HepG2 (cell line): ENCODE data around the gene GUCY2D. TPM values are rescaled to one million over a fixed set of nuclear protein-coding genes. Genes with fewer than 3 reads are reported as not detected.

Source experiments
- CREB1 ChIP-seq, 2 experiments: fragments of 450-650 bp in 1 of 2; IDR thresholded peaks; 2 replicates each; pipeline ENCODE4 v1.6.1; 2016 to 2017; ENCODE audit warnings: control low read depth in 1 of 2, mild to moderate bottlenecking in 1 of 2, missing compliant biosample characterization in 1 of 2, missing genetic modification characterization in 1 of 2
- KLF16 ChIP-seq, 2 experiments: sonication (generic) in 1 of 2; formaldehyde crosslinking in 1 of 2; IDR thresholded peaks; 2 replicates each; pipeline versions ENCODE4 v1.6.1 to v1.8.0; 2016 to 2023; ENCODE audit warnings: missing genetic modification reagents in 2 of 2, missing compliant biosample characterization in 1 of 2
- NRL ChIP-seq: sonication (generic); formaldehyde crosslinking; IDR thresholded peaks from 2 replicates; pipeline ENCODE4 v1.5.0; 2020; ENCODE audit warnings: missing genetic modification reagents, mild to moderate bottlenecking, moderate library complexity, borderline replicate concordance
- SPEN ChIP-seq: sonication (generic); formaldehyde crosslinking; IDR thresholded peaks from 2 replicates; pipeline ENCODE4 v1.5.1; 2020; ENCODE audit warnings: low read depth, mild to moderate bottlenecking, missing genetic modification reagents
- SRY ChIP-seq: sonication (generic); formaldehyde crosslinking; IDR thresholded peaks from 2 replicates; pipeline ENCODE4 v1.8.0; 2022; ENCODE audit warnings: mild to moderate bottlenecking, missing genetic modification reagents
- THYN1 ChIP-seq: sonication (generic); formaldehyde crosslinking; IDR thresholded peaks from 2 replicates; pipeline ENCODE4 v1.8.1; 2023; ENCODE audit warnings: low read depth, mild to moderate bottlenecking, moderate library complexity, missing genetic modification reagents, borderline replicate concordance
- ZFP37 ChIP-seq: sonication (generic); formaldehyde crosslinking; IDR thresholded peaks from 2 replicates; pipeline ENCODE4 v1.4.0; 2020; ENCODE audit warnings: missing genetic modification reagents, borderline replicate concordance
- ZFP62 ChIP-seq: sonication (generic); formaldehyde crosslinking; IDR thresholded peaks from 2 replicates; pipeline ENCODE4 v1.4.0; 2020; ENCODE audit warnings: missing genetic modification reagents
- ZNF207 ChIP-seq: fragments of 450-650 bp; IDR thresholded peaks from 2 replicates; pipeline ENCODE4 v1.6.1; 2016; ENCODE audit warnings: antibody characterized with exemption, borderline replicate concordance
- ZNF234 ChIP-seq: sonication (generic); formaldehyde crosslinking; conservative IDR thresholded peaks from 2 replicates; pipeline ENCODE4 v1.5.1; 2020; ENCODE audit warnings: mild to moderate bottlenecking, missing genetic modification reagents
- ZNF354B ChIP-seq: sonication (generic); formaldehyde crosslinking; IDR thresholded peaks from 2 replicates; pipeline ENCODE4 v1.8.0; 2022; ENCODE audit warnings: mild to moderate bottlenecking, missing genetic modification reagents
- ZNF441 ChIP-seq: sonication (generic); formaldehyde crosslinking; IDR thresholded peaks from 2 replicates; pipeline ENCODE4 v1.7.0; 2021; ENCODE audit warnings: missing genetic modification reagents, borderline replicate concordance
- ZNF619 ChIP-seq: sonication (generic); formaldehyde crosslinking; IDR thresholded peaks from 2 replicates; pipeline ENCODE4 v1.4.0; 2020; ENCODE audit warnings: mild to moderate bottlenecking, missing genetic modification reagents
- ZNF766 ChIP-seq: sonication (generic); formaldehyde crosslinking; IDR thresholded peaks from 2 replicates; pipeline ENCODE4 v1.5.0; 2020; ENCODE audit warnings: missing genetic modification reagents, borderline replicate concordance
- polyA plus RNA-seq, 8 experiments: library from polyadenylated mRNA; depleted of rRNA in 3 of 8; stranded (reverse) in 7 of 8; unstranded in 1 of 8; fragments of >200 nt; fragmentation: Illumina TruSeq in 4 of 8; extraction: Trizol in 4 of 8; gene quantifications; 2 replicates each; pipeline versions ENCODE4 v1.2.1 to v1.2.3, GENCODE V29; 2011 to 2016; ENCODE audit warnings: low read depth in 4 of 8, missing spikeins in 1 of 8, mixed read lengths in 1 of 8; ENCODE audit not compliant: insufficient read depth in 1 of 8
- total RNA-seq, 5 experiments: library from RNA; depleted of rRNA; stranded (reverse); fragments of >200 nt; fragmentation: Illumina TruSeq; extraction: Trizol; gene quantifications; 2 replicates each; pipeline ENCODE4 v1.2.3, GENCODE V29; 2016; ENCODE audit warnings: low read depth in 1 of 5
- TF ChIP-seq, protein P1 (sequence below): sonication (generic); formaldehyde crosslinking; IDR thresholded peaks from 2 replicates; pipeline ENCODE4 v1.4.0; 2020; ENCODE audit warnings: missing genetic modification reagents, borderline replicate concordance
- TF ChIP-seq, protein P2 (sequence below): sonication (generic); formaldehyde crosslinking; conservative IDR thresholded peaks from 2 replicates; pipeline ENCODE4 v1.8.0; 2022; ENCODE audit warnings: mild to moderate bottlenecking, moderate library complexity, missing genetic modification reagents
- TF ChIP-seq, protein P3 (sequence below): sonication (generic); formaldehyde crosslinking; IDR thresholded peaks from 2 replicates; pipeline ENCODE4 v1.8.0; 2022; ENCODE audit warnings: missing genetic modification reagents, mild to moderate bottlenecking, moderate library complexity, borderline replicate concordance
- TF ChIP-seq, protein P4 (sequence below): sonication (generic); formaldehyde crosslinking; IDR thresholded peaks from 2 replicates; pipeline ENCODE4 v1.5.0; 2020; ENCODE audit warnings: missing genetic modification reagents

Gene GUCY2D
- total and polyA plus RNA-seq, 2 of the 13 experiments (the other 11 are each of a cell fraction or from before 2014, with no cell fraction given): not detected

DNA sequence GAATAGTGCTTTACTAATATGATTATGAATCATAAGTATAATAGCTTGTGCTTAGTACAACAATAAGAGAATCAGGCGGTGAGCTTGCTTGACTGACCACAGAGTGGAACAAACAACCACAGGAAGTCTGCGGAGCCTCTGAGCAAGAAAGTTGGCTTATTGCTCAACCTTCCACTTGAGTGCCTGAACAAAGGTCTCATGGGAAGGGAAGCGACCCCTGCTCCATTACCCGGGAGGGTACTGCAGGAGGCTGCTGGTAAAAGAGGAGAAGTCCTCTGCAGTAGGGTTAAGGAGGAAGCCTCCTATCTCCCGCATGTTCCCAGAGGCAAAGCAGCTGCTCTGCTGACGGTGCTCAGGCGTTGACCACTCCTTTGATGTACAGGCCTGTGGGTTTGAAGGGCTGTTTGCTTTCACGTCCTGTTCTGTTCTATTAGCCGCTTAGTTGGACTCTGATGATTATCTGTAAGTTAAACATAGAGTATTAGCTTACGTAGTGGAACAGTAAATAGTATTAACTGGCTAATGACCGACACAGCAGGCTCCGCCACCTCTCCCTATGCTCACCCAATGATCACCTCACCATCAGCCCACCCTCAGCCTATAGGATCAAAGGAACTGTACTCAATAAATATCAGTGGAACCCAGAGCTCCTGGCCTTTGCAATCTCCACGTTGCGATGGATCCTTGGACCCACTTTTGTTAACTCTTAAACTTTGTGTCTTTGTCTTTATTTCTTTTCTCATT is 54.0 kb downstream of the GUCY2D start (continued):
- peak; percentile 57; the same call in 1 of the 2 replicates for TF ChIP-seq SPEN
- no peak for TF ChIP-seq ZNF234
- TF ChIP-seq, protein P1, sequence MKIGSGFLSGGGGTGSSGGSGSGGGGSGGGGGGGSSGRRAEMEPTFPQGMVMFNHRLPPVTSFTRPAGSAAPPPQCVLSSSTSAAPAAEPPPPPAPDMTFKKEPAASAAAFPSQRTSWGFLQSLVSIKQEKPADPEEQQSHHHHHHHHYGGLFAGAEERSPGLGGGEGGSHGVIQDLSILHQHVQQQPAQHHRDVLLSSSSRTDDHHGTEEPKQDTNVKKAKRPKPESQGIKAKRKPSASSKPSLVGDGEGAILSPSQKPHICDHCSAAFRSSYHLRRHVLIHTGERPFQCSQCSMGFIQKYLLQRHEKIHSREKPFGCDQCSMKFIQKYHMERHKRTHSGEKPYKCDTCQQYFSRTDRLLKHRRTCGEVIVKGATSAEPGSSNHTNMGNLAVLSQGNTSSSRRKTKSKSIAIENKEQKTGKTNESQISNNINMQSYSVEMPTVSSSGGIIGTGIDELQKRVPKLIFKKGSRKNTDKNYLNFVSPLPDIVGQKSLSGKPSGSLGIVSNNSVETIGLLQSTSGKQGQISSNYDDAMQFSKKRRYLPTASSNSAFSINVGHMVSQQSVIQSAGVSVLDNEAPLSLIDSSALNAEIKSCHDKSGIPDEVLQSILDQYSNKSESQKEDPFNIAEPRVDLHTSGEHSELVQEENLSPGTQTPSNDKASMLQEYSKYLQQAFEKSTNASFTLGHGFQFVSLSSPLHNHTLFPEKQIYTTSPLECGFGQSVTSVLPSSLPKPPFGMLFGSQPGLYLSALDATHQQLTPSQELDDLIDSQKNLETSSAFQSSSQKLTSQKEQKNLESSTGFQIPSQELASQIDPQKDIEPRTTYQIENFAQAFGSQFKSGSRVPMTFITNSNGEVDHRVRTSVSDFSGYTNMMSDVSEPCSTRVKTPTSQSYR (CRISPR knock-in tag): peak; percentile 47; the same call in 1 of the 2 replicates
- no peak for TF ChIP-seq ZNF354B (CRISPR knock-in tag)
- peak; percentile 36; the same call in 1 of the 2 replicates for TF ChIP-seq ZFP37
- TF ChIP-seq, protein P2, sequence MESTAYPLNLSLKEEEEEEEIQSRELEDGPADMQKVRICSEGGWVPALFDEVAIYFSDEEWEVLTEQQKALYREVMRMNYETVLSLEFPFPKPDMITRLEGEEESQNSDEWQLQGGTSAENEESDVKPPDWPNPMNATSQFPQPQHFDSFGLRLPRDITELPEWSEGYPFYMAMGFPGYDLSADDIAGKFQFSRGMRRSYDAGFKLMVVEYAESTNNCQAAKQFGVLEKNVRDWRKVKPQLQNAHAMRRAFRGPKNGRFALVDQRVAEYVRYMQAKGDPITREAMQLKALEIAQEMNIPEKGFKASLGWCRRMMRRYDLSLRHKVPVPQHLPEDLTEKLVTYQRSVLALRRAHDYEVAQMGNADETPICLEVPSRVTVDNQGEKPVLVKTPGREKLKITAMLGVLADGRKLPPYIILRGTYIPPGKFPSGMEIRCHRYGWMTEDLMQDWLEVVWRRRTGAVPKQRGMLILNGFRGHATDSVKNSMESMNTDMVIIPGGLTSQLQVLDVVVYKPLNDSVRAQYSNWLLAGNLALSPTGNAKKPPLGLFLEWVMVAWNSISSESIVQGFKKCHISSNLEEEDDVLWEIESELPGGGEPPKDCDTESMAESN (CRISPR knock-in tag): peak; percentile 68
- no peak for TF ChIP-seq THYN1
- TF ChIP-seq, protein P3, sequence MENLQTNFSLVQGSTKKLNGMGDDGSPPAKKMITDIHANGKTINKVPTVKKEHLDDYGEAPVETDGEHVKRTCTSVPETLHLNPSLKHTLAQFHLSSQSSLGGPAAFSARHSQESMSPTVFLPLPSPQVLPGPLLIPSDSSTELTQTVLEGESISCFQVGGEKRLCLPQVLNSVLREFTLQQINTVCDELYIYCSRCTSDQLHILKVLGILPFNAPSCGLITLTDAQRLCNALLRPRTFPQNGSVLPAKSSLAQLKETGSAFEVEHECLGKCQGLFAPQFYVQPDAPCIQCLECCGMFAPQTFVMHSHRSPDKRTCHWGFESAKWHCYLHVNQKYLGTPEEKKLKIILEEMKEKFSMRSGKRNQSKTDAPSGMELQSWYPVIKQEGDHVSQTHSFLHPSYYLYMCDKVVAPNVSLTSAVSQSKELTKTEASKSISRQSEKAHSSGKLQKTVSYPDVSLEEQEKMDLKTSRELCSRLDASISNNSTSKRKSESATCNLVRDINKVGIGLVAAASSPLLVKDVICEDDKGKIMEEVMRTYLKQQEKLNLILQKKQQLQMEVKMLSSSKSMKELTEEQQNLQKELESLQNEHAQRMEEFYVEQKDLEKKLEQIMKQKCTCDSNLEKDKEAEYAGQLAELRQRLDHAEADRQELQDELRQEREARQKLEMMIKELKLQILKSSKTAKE: peak; percentile 72; the same call in 1 of the 2 replicates
- TF ChIP-seq ZNF441 (CRISPR knock-in tag): peak; percentile 14; the same call in 1 of the 2 replicates
- TF ChIP-seq ZNF766 (CRISPR knock-in tag): no peak
- peak; percentile 78 for TF ChIP-seq CREB1 (IDR thresholded peaks at IDR 0.05)
- TF ChIP-seq CREB1 (CRISPR knock-in tag; IDR thresholded peaks at IDR 0.05): peak; percentile 93
- 0 out of 2 replicates have a peak, but pooled peaks have one; percentile 39 for TF ChIP-seq NRL (CRISPR knock-in tag)
- TF ChIP-seq ZFP62: no peak
- no peak for TF ChIP-seq ZNF207
- TF ChIP-seq, protein P4, sequence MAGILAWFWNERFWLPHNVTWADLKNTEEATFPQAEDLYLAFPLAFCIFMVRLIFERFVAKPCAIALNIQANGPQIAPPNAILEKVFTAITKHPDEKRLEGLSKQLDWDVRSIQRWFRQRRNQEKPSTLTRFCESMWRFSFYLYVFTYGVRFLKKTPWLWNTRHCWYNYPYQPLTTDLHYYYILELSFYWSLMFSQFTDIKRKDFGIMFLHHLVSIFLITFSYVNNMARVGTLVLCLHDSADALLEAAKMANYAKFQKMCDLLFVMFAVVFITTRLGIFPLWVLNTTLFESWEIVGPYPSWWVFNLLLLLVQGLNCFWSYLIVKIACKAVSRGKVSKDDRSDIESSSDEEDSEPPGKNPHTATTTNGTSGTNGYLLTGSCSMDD (CRISPR knock-in tag): no peak
- peak in 1 of 2 experiments; percentile 67; a peak in 2 of 4 replicates for TF ChIP-seq KLF16 (CRISPR knock-in tag; IDR thresholded peaks at IDR 0.05)
- peak; percentile 21; the same call in 1 of the 2 replicates for TF ChIP-seq ZNF619 (CRISPR knock-in tag)
- TF ChIP-seq SRY (CRISPR knock-in tag): no peak
